HG02885 (cell line): ENCODE data around the gene HIGD1C.
"Not testable (repeated sequence)": the region's sequence is repeated elsewhere in the genome, so short reads cannot be mapped to it uniquely, and the experiment has no call there.

Experiments
- ATAC-seq: cut with Tn5 transposase; IDR thresholded peaks from one replicate; pipeline ENCODE4 v1.9.1; 2021; ENCODE audit warnings: mild to moderate bottlenecking; ENCODE audit not compliant: unreplicated experiment, poor library complexity

Gene HIGD1C

GRCh38 chr12:50952510-50952909, at the start of gene HIGD1C:
TSS of gene HIGD1C (plus strand) at chr12:50952544. CDS start at chr12:50953999, 1,455 bp downstream.
- ATAC-seq = no peak

GRCh38 chr12:50908479-50908878, 43.9 kb upstream of the HIGD1C start:
- not testable (repeated sequence) for ATAC-seq

GRCh38 chr12:50912361-50912760, 40.0 kb upstream of the HIGD1C start:
- ATAC-seq = not testable (repeated sequence)

GRCh38 chr12:50913224-50913623, 39.1 kb upstream of the HIGD1C start:
- ATAC-seq = no peak

- ATAC-seq = no peak
These were observed 37.4 kb upstream of the HIGD1C start for GRCh38 chr12:50914872-50915484.

GRCh38 chr12:50916292-50916691, 36.1 kb upstream of the HIGD1C start:
- no peak for ATAC-seq

GRCh38 chr12:50918584-50919316, 33.6 kb upstream of the HIGD1C start:
- peak; percentile 48 for ATAC-seq

- no peak for ATAC-seq
These were observed 29.5 kb upstream of the HIGD1C start for GRCh38 chr12:50922820-50923219.

GRCh38 chr12:50923361-50924130, 28.8 kb upstream of the HIGD1C start:
- no peak for ATAC-seq

GRCh38 chr12:50924131-50924438, 28.3 kb upstream of the HIGD1C start:
- no peak for ATAC-seq

GRCh38 chr12:50924439-50925341, 27.7 kb upstream of the HIGD1C start:
- ATAC-seq = peak; percentile 91

GRCh38 chr12:50925342-50925651, 27.0 kb upstream of the HIGD1C start:
- ATAC-seq = peak; percentile 8

- ATAC-seq = no peak
These were observed 26.4 kb upstream of the HIGD1C start for GRCh38 chr12:50925920-50926319.

GRCh38 chr12:50926415-50926814, 25.9 kb upstream of the HIGD1C start:
- no peak for ATAC-seq

GRCh38 chr12:50926932-50927331, 25.4 kb upstream of the HIGD1C start:
- ATAC-seq = not testable (repeated sequence)

GRCh38 chr12:50927356-50927755, 25.0 kb upstream of the HIGD1C start:
- ATAC-seq = no peak

- ATAC-seq = no peak
These were observed 24.5 kb upstream of the HIGD1C start for GRCh38 chr12:50927766-50928224.

GRCh38 chr12:50928392-50928791, 24.0 kb upstream of the HIGD1C start:
- ATAC-seq = no peak

GRCh38 chr12:50929831-50930230, 22.5 kb upstream of the HIGD1C start:
- no peak for ATAC-seq

GRCh38 chr12:50930477-50930876, 21.9 kb upstream of the HIGD1C start:
- ATAC-seq = not testable (repeated sequence)
